OCI-LY7 (cell line): ENCODE results near the gene NCAM2.

Source experiments
- EZH2phosphoT487 ChIP-seq: fragments of 200-600 bp; sonication (generic); IDR thresholded peaks from 2 replicates; pipeline ENCODE4 v1.6.1; 2018; ENCODE audit warnings: low read depth, borderline replicate concordance, mild to moderate bottlenecking, mixed run types, antibody characterized with exemption, low read length, moderate library complexity, mixed read lengths
- TF ChIP-seq, protein P1 (sequence below): fragments of 200-600 bp; sonication (generic); conservative IDR thresholded peaks from 2 replicates; pipeline ENCODE4 v1.5.1; 2014; ENCODE audit warnings: mild to moderate bottlenecking, antibody characterized with exemption, low read length, moderate library complexity, mixed read lengths

DNA sequence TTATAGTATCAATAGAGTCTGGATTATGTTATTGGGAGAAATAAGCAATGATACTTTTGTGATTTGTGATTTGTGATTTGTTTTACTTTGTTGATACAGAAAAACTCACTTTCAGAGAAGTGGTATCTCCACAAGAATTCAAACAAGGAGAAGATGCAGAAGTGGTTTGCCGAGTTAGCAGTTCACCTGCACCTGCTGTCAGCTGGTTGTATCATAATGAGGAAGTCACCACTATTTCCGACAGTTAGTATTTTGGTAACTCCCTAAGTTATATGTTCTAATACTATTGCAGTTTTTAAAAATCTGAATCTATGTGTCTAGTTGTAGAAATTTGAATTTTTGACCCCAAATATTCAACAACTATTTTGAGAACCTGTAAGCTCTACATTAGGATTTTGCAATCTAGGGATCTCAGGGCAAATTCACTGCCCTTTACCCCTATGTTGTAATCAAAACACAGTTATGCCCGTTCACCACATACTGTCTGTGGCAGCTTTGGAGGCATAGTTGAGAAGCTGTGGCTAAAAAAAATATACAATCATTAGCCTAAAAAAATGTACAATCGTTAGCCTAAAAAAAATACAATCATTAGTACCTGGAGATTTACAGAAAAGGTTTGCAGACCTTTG, 288.1 kb downstream of the NCAM2 start:
- TF ChIP-seq, protein P1, sequence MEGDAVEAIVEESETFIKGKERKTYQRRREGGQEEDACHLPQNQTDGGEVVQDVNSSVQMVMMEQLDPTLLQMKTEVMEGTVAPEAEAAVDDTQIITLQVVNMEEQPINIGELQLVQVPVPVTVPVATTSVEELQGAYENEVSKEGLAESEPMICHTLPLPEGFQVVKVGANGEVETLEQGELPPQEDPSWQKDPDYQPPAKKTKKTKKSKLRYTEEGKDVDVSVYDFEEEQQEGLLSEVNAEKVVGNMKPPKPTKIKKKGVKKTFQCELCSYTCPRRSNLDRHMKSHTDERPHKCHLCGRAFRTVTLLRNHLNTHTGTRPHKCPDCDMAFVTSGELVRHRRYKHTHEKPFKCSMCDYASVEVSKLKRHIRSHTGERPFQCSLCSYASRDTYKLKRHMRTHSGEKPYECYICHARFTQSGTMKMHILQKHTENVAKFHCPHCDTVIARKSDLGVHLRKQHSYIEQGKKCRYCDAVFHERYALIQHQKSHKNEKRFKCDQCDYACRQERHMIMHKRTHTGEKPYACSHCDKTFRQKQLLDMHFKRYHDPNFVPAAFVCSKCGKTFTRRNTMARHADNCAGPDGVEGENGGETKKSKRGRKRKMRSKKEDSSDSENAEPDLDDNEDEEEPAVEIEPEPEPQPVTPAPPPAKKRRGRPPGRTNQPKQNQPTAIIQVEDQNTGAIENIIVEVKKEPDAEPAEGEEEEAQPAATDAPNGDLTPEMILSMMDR = no peak
- no peak for TF ChIP-seq EZH2phosphoT487
